IMR-90 (cell line): ENCODE results near the gene ZFYVE26. TPM values are rescaled to one million over a fixed set of nuclear protein-coding genes. Genes with fewer than 3 reads are reported as not detected.

ENCODE experiments used
- ATAC-seq: fragments of 200-7000 bp; cut with Tn5 transposase; 2 replicates; pipeline ENCODE4 v1.9.1; 2020; ENCODE audit warnings: low read depth, mild to moderate bottlenecking, moderate library complexity
- BruUV-seq: library from RNA; stranded (reverse); fragments of 400-500 nt; replicated peaks from 2 replicates; lab custom pipeline; 2021; lab: Mats Ljungman, UMichigan
- CTCF ChIA-PET: fragments of 300-600 bp; formaldehyde crosslinking; extraction: SDS; loops from one replicate; lab custom pipeline; 2021; ENCODE audit warnings: antibody characterized with exemption; lab: Yijun Ruan, JAX
- POLR2A ChIA-PET: fragments of 300-600 bp; sonication (Branson Sonifier 250); formaldehyde crosslinking; loops from one replicate; lab custom pipeline; 2022; ENCODE audit warnings: antibody characterized with exemption; ENCODE audit not compliant: unreplicated experiment; lab: Charles Lee
- DNase-seq: peaks from one replicate; pipeline ENCODE4 v3.0.0; 2013
- H2AFZ ChIP-seq: replicated peaks from 2 replicates; pipeline ENCODE3; 2013; ENCODE audit warnings: low read length, mild to moderate bottlenecking; ENCODE audit not compliant: poor library complexity
- H2AK5ac ChIP-seq: 2 replicates; pipeline ENCODE4 v1.6.1; 2013; ENCODE audit warnings: low read depth, low read length, inconsistent platforms
- H2AK9ac ChIP-seq: replicated peaks from 2 replicates; pipeline ENCODE3; 2013; ENCODE audit warnings: mild to moderate bottlenecking, low read depth, low read length, moderate library complexity; ENCODE audit not compliant: poor library complexity
- H2BK120ac ChIP-seq: 2 replicates; pipeline ENCODE4 v1.6.1; 2013; ENCODE audit warnings: low read depth, low read length, inconsistent platforms
- H2BK15ac ChIP-seq: 3 replicates; pipeline ENCODE4 v1.6.1; 2013; ENCODE audit warnings: low read depth, low read length, inconsistent platforms
- H2BK20ac ChIP-seq: 2 replicates; pipeline ENCODE4 v1.6.1; 2013; ENCODE audit warnings: low read depth, mild to moderate bottlenecking, inconsistent platforms, low read length, moderate library complexity
- H2BK5ac ChIP-seq: 2 replicates; pipeline ENCODE4 v1.6.1; 2013; ENCODE audit warnings: mild to moderate bottlenecking, low read depth, low read length, inconsistent platforms; ENCODE audit not compliant: poor library complexity, severe bottlenecking
- H3K14ac ChIP-seq: replicated peaks from 2 replicates; pipeline ENCODE4 v1.6.1; 2013; ENCODE audit warnings: low read depth, low read length, inconsistent platforms
- H3K18ac ChIP-seq: 2 replicates; pipeline ENCODE4 v1.6.1; 2013; ENCODE audit warnings: low read depth, low read length, control low read depth
- H3K23ac ChIP-seq: 2 replicates; pipeline ENCODE4 v1.6.1; 2013; ENCODE audit warnings: low read depth, low read length, inconsistent platforms
- H3K27ac ChIP-seq: 2 replicates; pipeline ENCODE4 v1.5.1; 2013; ENCODE audit warnings: mild to moderate bottlenecking, control low read depth, low read length; ENCODE audit not compliant: insufficient read depth
- H3K27me3 ChIP-seq: 2 replicates; pipeline ENCODE4 v1.6.1; 2013; ENCODE audit warnings: low read length; ENCODE audit not compliant: control insufficient read depth, insufficient read depth
- H3K36me3 ChIP-seq: 2 replicates; pipeline ENCODE4 v1.6.1; 2013; ENCODE audit warnings: low read length, mixed read lengths; ENCODE audit not compliant: control insufficient read depth, insufficient read depth
- H3K4ac ChIP-seq: 2 replicates; pipeline ENCODE4 v1.6.1; 2013; ENCODE audit warnings: low read depth, low read length, inconsistent platforms
- H3K4me1 ChIP-seq: 2 replicates; pipeline ENCODE4 v1.6.1; 2013; ENCODE audit warnings: low read length, mixed read lengths; ENCODE audit not compliant: control insufficient read depth, insufficient read depth
- H3K4me2 ChIP-seq: 2 replicates; pipeline ENCODE4 v1.6.1; 2013; ENCODE audit warnings: low read depth, mild to moderate bottlenecking, control low read depth, low read length, moderate library complexity
- H3K4me3 ChIP-seq: 2 replicates; pipeline ENCODE4 v1.5.1; 2013; ENCODE audit warnings: low read depth, mild to moderate bottlenecking, control low read depth, low read length, moderate library complexity; ENCODE audit not compliant: insufficient read depth
- H3K56ac ChIP-seq: 2 replicates; pipeline ENCODE4 v1.6.1; 2013; ENCODE audit warnings: low read length, inconsistent platforms; ENCODE audit not compliant: insufficient read depth; ENCODE audit errors: extremely low read depth
- H3K79me1 ChIP-seq, 2 experiments: 2 replicates each; pipeline ENCODE4 v1.6.1; 2013; ENCODE audit warnings: low read length in 2 of 2, inconsistent platforms in 1 of 2, low read depth in 1 of 2
- H3K9ac ChIP-seq: 2 replicates; pipeline ENCODE4 v1.6.1; 2013; ENCODE audit warnings: low read depth, low read length, control low read depth
- H3K9me1 ChIP-seq: 2 replicates; pipeline ENCODE4 v1.6.1; 2013; ENCODE audit warnings: low read length, inconsistent platforms; ENCODE audit not compliant: insufficient read depth
- H3K9me3 ChIP-seq: 2 replicates; pipeline ENCODE4 v1.6.1; 2013; ENCODE audit warnings: low read length; ENCODE audit not compliant: control insufficient read depth, insufficient read depth
- H4K20me1 ChIP-seq: 2 replicates; pipeline ENCODE4 v1.6.1; 2013; ENCODE audit warnings: low read length, inconsistent platforms; ENCODE audit not compliant: insufficient read depth
- H4K5ac ChIP-seq: 2 replicates; pipeline ENCODE4 v1.6.1; 2013; ENCODE audit warnings: mild to moderate bottlenecking, low read depth, low read length, control low read depth
- H4K8ac ChIP-seq, 2 experiments: 2 replicates each; pipeline ENCODE4 v1.6.1; 2013; ENCODE audit warnings: low read depth in 2 of 2, low read length in 2 of 2, control low read depth in 1 of 2, inconsistent platforms in 1 of 2
- H4K91ac ChIP-seq: 2 replicates; pipeline ENCODE4 v1.6.1; 2013; ENCODE audit warnings: low read depth, low read length, inconsistent platforms; ENCODE audit not compliant: insufficient read depth
- BHLHE40 ChIP-seq: fragments of 150-350 bp; IDR thresholded peaks from 2 replicates; pipeline ENCODE4 v1.6.1; 2016; ENCODE audit warnings: mild to moderate bottlenecking, low read depth, low read length
- FOS ChIP-seq: fragments of 150-350 bp; IDR thresholded peaks from 2 replicates; pipeline ENCODE4 v1.6.1; 2016; ENCODE audit warnings: low read depth, low read length
- MAFK ChIP-seq: IDR thresholded peaks from 2 replicates; pipeline ENCODE4 v1.6.1; 2012; ENCODE audit warnings: low read depth, low read length, improper control_type of control experiment
- MXI1 ChIP-seq: IDR thresholded peaks from 2 replicates; pipeline ENCODE4 v1.6.1; 2012; ENCODE audit warnings: low read depth, mild to moderate bottlenecking, low read length, moderate library complexity, borderline replicate concordance
- NFE2L2 ChIP-seq: fragments of 150-350 bp; IDR thresholded peaks from 2 replicates; pipeline ENCODE4 v1.6.1; 2016; ENCODE audit warnings: low read depth, mild to moderate bottlenecking, low read length
- POLR2A ChIP-seq: IDR thresholded peaks from 2 replicates; pipeline ENCODE4 v1.6.1; 2012; ENCODE audit warnings: mild to moderate bottlenecking, low read depth, low read length
- RCOR1 ChIP-seq: IDR thresholded peaks from 2 replicates; pipeline ENCODE4 v1.6.1; 2012; ENCODE audit warnings: mild to moderate bottlenecking, low read length, improper control_type of control experiment; ENCODE audit not compliant: insufficient replicate concordance
- RFX5 ChIP-seq: IDR thresholded peaks from 2 replicates; pipeline ENCODE4 v1.8.0; 2012; ENCODE audit warnings: low read depth, mild to moderate bottlenecking, low read length, moderate library complexity
- dilution Hi-C: fragments of 300-500 bp; cut with HindIII; formaldehyde crosslinking; loops from one replicate; pipeline ENCODE4 v1.14.3; 2018; ENCODE audit warnings: low sequenced_read_pairs; ENCODE audit not compliant: unreplicated experiment
- in situ Hi-C: fragments of 300-500 bp; cut with MboI; formaldehyde crosslinking; loops from 3 replicates; pipeline ENCODE4 v1.14.3; 2019; ENCODE audit warnings: low sequenced_read_pairs, inconsistent platforms, mixed read lengths
- intact Hi-C: fragments of 100-400 bp; cut with micrococcal nuclease; formaldehyde crosslinking; loops from 2 replicates; pipeline ENCODE4 v1.10.0; 2022
- polyA plus RNA-seq, 3 experiments: library from polyadenylated mRNA; depleted of rRNA; stranded (reverse); fragments of >200 nt; gene quantifications; 2 replicates each; pipeline ENCODE4 v1.2.3, GENCODE V29; 2012; ENCODE audit warnings: low replicate concordance in 1 of 3
- total RNA-seq: library from RNA; depleted of rRNA; stranded (reverse); fragments of >200 nt; gene quantifications from 2 replicates; pipeline ENCODE4 v1.2.3, GENCODE V29; 2012
- TF ChIP-seq, protein P1 (sequence below): conservative IDR thresholded peaks from 2 replicates; pipeline ENCODE4 v1.5.1; 2012; ENCODE audit warnings: mild to moderate bottlenecking, low read depth, low read length, improper control_type of control experiment
- TF ChIP-seq, protein P2 (sequence below): fragments of 150-350 bp; IDR thresholded peaks from 2 replicates; pipeline ENCODE4 v1.6.1; 2017; ENCODE audit warnings: mild to moderate bottlenecking, antibody characterized with exemption, low read length, low read depth

ZFYVE26 gene
- total and polyA plus RNA-seq, 2 of the 4 experiments (the other 2 are of a cell fraction), result 6.0 to 11.1 TPM

DNA sequence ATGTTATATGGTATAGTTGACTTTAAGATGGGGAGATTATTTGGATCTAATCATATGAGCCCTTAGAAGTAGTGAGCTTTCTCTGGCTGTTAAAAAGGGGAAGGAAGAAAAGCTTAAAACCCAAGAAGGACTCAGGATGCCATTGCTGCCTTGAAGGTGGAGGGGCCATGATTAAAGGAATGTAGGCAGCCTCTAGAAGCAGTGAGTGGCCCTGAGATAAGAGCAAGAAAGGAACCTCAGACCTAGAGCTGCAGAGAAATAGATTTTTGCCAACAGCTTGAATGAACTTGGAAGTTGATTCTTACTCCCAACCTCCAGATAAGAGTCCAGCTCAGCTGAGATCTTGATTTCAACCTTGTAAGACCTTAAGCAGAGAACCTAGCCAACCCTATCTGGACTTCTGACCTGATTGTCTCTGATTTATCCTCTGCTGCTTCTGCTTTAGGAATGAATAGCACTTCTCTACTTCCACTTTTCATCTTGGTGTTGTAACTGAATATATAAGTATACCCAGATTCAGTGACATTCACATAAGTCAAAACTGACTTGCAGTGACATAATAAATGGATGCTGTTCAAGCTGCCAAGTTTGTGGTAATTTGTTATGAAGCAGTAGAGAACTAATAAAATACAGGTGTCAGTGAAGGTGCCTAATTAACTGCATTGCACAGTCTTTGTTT, 36.7 kb upstream of the ZFYVE26 start:
- Histone ChIP-seq H4K91ac (no peak overlapping the region), H2AK9ac (no peak overlapping the region), H4K5ac (no peak overlapping the region), H2BK20ac (no peak overlapping the region), H3K27me3 (no peaks in the 10 kb centered on the region), H3K4me3 (no peak overlapping the region), H3K56ac (no peak overlapping the region), H3K4me2 (no peak overlapping the region), H3K27ac (no peak overlapping the region), H3K4me1 (no peaks in the 10 kb centered on the region), H3K14ac (no peak overlapping the region), H3K23ac (no peak overlapping the region), H3K18ac (no peak overlapping the region), H3K9me1 (no peaks in the 10 kb centered on the region), H2BK5ac (no peak overlapping the region), H3K79me1 (peaks cover 0 to 5% of the 10 kb centered on the region in 2 experiments; a peak in 1 of 4 replicates), H3K9ac (no peak overlapping the region), H4K20me1 (no peaks in the 10 kb centered on the region; the same call in 1 of the 2 replicates), H2AFZ (no peak overlapping the region), H3K9me3 (no peaks in the 10 kb centered on the region), H3K4ac (no peak overlapping the region), H4K8ac (no peak overlapping the region), H2AK5ac (no peak overlapping the region), H2BK15ac (no peak overlapping the region), H2BK120ac (no peak overlapping the region), H3K36me3 (no peaks in the 10 kb centered on the region)
- ATAC-seq (no peak), DNase-seq (no peak)
- intact Hi-C loops (no loop called here), in situ Hi-C loops (no loop called here), dilution Hi-C loops (no loop called here)
- CTCF ChIA-PET, result no interaction called here
- POLR2A ChIA-PET, result no interaction called here
- BruUV-seq, result no TSS peak
- TF ChIP-seq POLR2A (no peak), MXI1 (no peak), RCOR1 (no peak), MAFK (no peak), RFX5 (no peak), NFE2L2 (no peak), BHLHE40 (no peak), FOS (no peak)
- TF ChIP-seq, protein P1, sequence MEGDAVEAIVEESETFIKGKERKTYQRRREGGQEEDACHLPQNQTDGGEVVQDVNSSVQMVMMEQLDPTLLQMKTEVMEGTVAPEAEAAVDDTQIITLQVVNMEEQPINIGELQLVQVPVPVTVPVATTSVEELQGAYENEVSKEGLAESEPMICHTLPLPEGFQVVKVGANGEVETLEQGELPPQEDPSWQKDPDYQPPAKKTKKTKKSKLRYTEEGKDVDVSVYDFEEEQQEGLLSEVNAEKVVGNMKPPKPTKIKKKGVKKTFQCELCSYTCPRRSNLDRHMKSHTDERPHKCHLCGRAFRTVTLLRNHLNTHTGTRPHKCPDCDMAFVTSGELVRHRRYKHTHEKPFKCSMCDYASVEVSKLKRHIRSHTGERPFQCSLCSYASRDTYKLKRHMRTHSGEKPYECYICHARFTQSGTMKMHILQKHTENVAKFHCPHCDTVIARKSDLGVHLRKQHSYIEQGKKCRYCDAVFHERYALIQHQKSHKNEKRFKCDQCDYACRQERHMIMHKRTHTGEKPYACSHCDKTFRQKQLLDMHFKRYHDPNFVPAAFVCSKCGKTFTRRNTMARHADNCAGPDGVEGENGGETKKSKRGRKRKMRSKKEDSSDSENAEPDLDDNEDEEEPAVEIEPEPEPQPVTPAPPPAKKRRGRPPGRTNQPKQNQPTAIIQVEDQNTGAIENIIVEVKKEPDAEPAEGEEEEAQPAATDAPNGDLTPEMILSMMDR, result no peak
- TF ChIP-seq, protein P2, sequence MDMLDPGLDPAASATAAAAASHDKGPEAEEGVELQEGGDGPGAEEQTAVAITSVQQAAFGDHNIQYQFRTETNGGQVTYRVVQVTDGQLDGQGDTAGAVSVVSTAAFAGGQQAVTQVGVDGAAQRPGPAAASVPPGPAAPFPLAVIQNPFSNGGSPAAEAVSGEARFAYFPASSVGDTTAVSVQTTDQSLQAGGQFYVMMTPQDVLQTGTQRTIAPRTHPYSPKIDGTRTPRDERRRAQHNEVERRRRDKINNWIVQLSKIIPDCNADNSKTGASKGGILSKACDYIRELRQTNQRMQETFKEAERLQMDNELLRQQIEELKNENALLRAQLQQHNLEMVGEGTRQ, result no peak
